ENCODE results near the gene RCHY1.

DNA sequence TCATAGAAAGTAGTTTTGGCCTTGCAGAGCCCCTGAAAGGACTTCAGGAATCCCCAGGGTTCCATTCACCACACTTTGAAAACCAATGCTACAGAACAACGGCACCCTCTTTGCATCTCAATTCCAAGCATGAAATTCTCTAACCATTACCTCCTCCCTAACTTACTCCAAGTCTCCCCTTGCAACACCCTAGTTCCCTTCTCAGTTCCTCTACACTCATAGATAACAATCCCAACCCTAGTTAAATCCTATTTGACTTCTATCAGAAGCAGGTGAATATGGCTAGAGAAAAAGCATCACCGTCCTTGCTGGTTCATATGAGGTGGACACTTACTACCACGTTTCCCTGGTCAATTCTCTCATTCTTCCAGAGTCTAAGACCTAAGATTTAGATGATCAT is 2.4 kb downstream of the RCHY1 start:
- TF ChIP-seq, protein P1, sequence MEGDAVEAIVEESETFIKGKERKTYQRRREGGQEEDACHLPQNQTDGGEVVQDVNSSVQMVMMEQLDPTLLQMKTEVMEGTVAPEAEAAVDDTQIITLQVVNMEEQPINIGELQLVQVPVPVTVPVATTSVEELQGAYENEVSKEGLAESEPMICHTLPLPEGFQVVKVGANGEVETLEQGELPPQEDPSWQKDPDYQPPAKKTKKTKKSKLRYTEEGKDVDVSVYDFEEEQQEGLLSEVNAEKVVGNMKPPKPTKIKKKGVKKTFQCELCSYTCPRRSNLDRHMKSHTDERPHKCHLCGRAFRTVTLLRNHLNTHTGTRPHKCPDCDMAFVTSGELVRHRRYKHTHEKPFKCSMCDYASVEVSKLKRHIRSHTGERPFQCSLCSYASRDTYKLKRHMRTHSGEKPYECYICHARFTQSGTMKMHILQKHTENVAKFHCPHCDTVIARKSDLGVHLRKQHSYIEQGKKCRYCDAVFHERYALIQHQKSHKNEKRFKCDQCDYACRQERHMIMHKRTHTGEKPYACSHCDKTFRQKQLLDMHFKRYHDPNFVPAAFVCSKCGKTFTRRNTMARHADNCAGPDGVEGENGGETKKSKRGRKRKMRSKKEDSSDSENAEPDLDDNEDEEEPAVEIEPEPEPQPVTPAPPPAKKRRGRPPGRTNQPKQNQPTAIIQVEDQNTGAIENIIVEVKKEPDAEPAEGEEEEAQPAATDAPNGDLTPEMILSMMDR (IDR thresholded peaks at IDR 0.05) = no peak
- TF ChIP-seq POLR2A (IDR thresholded peaks at IDR 0.05) = no peak
